Measurements from ENCODE around the gene THADA. TPM values are rescaled to one million over a fixed set of nuclear protein-coding genes. Genes with fewer than 3 reads are reported as not detected.

The THADA gene
- total RNA-seq, 1 donor from 2014 or later: 28.3 TPM

DNA sequence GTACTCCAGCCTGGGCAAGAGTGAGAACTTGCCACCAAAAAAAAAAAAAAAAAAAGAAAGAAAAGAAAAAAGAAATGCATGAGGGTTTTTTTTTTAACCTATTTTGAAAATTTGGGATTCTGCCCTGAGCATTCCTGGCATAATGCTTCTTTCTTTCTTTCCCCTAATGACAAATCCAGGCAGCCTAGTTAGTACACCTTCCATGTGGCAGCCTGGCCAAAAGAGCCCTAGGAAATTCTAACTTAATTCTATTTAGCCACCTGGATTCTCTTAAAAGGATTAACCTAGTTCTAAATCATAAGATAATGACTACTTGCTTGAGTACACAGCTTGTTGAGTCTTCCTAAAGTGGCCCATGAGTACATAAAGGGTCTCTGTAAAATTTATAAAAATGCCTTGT, 160.1 kb downstream of the THADA start:
- H3K4me3 Mint-ChIP-seq (ENCODE audit: unreplicated experiment): no peak overlapping the region
- no peaks in the 10 kb centered on the region for H3K27me3 Mint-ChIP-seq (ENCODE audit: unreplicated experiment)
- H3K4me1 Mint-ChIP-seq (ENCODE audit: unreplicated experiment): peaks cover 2% of the 10 kb centered on the region
- H3K36me3 Mint-ChIP-seq (ENCODE audit: unreplicated experiment): peaks cover 10% of the 10 kb centered on the region
- H3K9me3 Mint-ChIP-seq (ENCODE audit: unreplicated experiment): peaks cover 8% of the 10 kb centered on the region
- TF ChIP-seq, protein P1, sequence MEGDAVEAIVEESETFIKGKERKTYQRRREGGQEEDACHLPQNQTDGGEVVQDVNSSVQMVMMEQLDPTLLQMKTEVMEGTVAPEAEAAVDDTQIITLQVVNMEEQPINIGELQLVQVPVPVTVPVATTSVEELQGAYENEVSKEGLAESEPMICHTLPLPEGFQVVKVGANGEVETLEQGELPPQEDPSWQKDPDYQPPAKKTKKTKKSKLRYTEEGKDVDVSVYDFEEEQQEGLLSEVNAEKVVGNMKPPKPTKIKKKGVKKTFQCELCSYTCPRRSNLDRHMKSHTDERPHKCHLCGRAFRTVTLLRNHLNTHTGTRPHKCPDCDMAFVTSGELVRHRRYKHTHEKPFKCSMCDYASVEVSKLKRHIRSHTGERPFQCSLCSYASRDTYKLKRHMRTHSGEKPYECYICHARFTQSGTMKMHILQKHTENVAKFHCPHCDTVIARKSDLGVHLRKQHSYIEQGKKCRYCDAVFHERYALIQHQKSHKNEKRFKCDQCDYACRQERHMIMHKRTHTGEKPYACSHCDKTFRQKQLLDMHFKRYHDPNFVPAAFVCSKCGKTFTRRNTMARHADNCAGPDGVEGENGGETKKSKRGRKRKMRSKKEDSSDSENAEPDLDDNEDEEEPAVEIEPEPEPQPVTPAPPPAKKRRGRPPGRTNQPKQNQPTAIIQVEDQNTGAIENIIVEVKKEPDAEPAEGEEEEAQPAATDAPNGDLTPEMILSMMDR (IDR thresholded peaks at IDR 0.05): no peak
- H3K27ac Mint-ChIP-seq (ENCODE audit: unreplicated experiment): no peak overlapping the region
- no peak for DNase-seq (ENCODE audit: extremely low spot score, unreplicated experiment)

DNA sequence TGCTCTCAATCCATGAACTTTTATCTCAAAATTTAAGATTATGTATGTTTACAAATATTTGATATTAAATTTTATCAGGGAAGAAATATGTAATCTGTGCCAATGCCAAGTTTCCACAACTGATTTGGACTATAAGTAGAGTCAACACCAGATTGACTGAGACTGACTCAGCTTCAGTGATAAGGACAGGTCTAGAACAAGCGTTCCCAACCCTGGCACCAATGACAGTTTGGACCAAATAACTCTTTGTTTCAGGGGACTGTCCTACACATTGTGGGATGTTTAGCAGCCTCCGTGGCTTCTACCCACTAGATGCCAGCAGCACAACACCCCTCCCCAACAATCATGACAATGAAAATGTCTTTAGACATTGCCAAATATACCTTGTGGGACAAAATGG, 165.3 kb downstream of the THADA start:
- no peak for DNase-seq (ENCODE audit: extremely low spot score, unreplicated experiment)
- Mint-ChIP-seq H3K27ac (ENCODE audit: unreplicated experiment) (no peak overlapping the region), H3K36me3 (ENCODE audit: unreplicated experiment) (peaks cover 7% of the 10 kb centered on the region), H3K4me1 (ENCODE audit: unreplicated experiment) (peaks cover 16% of the 10 kb centered on the region), H3K9me3 (ENCODE audit: unreplicated experiment) (peaks cover 8% of the 10 kb centered on the region), H3K27me3 (ENCODE audit: unreplicated experiment) (no peaks in the 10 kb centered on the region), H3K4me3 (ENCODE audit: unreplicated experiment) (no peak overlapping the region)
- TF ChIP-seq, protein P1 (IDR thresholded peaks at IDR 0.05): no peak

DNA sequence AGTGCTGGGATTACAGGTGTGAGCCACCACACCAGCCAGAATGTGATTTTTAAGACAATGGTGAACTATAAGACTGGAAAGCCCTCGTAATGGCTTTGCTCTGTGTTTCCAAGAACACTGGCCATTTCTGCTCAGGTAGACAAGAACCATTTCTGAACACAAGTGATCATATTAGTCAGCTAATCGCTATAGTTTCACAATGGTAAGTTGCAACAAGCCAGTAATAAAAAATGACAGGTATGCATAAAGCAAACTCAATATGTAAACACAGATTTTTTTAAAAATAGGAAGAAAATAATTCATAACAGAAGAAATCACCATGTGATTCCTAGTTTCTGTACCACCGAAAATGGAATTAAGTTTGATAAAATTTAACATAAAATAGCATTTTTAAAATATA, 166.5 kb downstream of the THADA start:
- H3K27me3 Mint-ChIP-seq (ENCODE audit: unreplicated experiment): no peaks in the 10 kb centered on the region
- TF ChIP-seq, protein P1 (IDR thresholded peaks at IDR 0.05): no peak
- H3K4me1 Mint-ChIP-seq (ENCODE audit: unreplicated experiment): peaks cover 17% of the 10 kb centered on the region
- no peak overlapping the region for H3K27ac Mint-ChIP-seq (ENCODE audit: unreplicated experiment)
- peaks cover 7% of the 10 kb centered on the region for H3K36me3 Mint-ChIP-seq (ENCODE audit: unreplicated experiment)
- no peak overlapping the region for H3K4me3 Mint-ChIP-seq (ENCODE audit: unreplicated experiment)
- peaks cover 8% of the 10 kb centered on the region for H3K9me3 Mint-ChIP-seq (ENCODE audit: unreplicated experiment)
- DNase-seq (ENCODE audit: extremely low spot score, unreplicated experiment): no peak

DNA sequence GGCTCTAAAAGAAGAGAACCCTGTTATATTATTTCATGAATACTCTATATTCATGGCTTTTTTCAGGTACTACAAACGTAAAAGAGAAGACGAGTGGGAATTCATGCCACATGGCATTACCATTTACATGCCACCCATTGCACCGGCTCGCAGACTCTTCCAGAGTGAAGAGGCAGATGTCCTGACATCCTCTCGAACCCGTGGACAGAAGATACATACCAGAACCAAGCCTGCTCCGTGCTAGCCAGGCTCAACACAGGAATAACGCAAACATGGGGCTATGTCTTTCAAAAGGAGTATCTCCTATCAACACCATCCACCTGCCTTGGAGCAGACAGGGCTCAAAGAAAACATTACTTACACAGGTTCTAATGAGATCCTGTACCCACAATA, 168.8 kb downstream of the THADA start:
- H3K9me3 Mint-ChIP-seq (ENCODE audit: unreplicated experiment): peaks cover 3% of the 10 kb centered on the region

DNA sequence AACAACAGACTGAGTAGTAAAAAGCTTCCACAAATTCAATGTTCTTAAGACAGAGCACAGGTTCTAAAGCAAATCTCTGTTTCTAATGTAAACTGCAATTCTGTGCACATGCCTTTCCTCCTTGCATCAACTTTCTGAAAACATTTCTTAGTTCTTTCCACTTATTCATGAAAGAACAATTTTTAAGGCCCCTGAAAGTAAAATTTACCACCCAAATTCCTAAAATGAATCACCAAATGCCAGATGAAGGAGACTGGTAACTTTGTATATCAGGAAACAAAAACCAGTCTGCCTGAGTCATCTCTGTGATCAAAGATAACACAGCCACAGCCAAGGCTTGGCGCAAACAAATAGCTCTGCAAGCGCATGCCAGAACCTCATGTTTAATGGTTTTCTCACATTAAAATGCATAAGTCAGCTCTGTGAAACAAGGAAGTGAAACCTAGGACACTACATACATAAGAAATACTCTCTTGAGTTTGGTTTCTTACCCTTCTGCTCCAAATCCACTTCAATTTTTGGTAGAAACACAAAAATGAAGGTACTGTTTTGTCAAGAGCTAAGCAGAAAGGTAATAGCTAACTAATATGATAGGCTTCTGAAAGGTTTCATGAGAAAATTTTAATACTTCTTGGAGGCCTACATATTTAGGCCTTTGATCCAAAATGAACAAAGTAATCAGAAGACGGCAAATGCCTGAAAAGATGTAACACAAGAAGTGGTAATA, 169.4 kb downstream of the THADA start:
- no peak for DNase-seq (ENCODE audit: extremely low spot score, unreplicated experiment)
- Mint-ChIP-seq H3K36me3 (ENCODE audit: unreplicated experiment) (peaks cover 2% of the 10 kb centered on the region), H3K4me1 (ENCODE audit: unreplicated experiment) (peaks cover 17% of the 10 kb centered on the region), H3K27me3 (ENCODE audit: unreplicated experiment) (no peaks in the 10 kb centered on the region), H3K9me3 (ENCODE audit: unreplicated experiment) (peaks cover 3% of the 10 kb centered on the region), H3K4me3 (ENCODE audit: unreplicated experiment) (peak overlapping the region; percentile 15), H3K27ac (ENCODE audit: unreplicated experiment) (peak overlapping the region; percentile 83)
- TF ChIP-seq, protein P1 (IDR thresholded peaks at IDR 0.05): no peak

More for the DNA sequence above, 168.8 kb downstream of the THADA start:
- TF ChIP-seq, protein P1 (IDR thresholded peaks at IDR 0.05): no peak
- Mint-ChIP-seq H3K36me3 (ENCODE audit: unreplicated experiment) (peaks cover 2% of the 10 kb centered on the region), H3K4me3 (ENCODE audit: unreplicated experiment) (no peak overlapping the region), H3K27me3 (ENCODE audit: unreplicated experiment) (no peaks in the 10 kb centered on the region), H3K27ac (ENCODE audit: unreplicated experiment) (peak overlapping the region; percentile 83), H3K4me1 (ENCODE audit: unreplicated experiment) (peaks cover 17% of the 10 kb centered on the region)
- DNase-seq (ENCODE audit: extremely low spot score, unreplicated experiment): no peak

Measured in osteocyte (in vitro differentiated cells).